Amniotic stem cell (primary cell): ENCODE results near the gene LACTBL1.

Source experiments
- DNase-seq: peaks from one replicate; lab custom pipeline; 2025; lab: John Stamatoyannopoulos, UW

LACTBL1 gene

GRCh38 chr1:22913421-22914141 lies 59.1 kb downstream of the LACTBL1 start:
- DNase-seq, result no peak

GRCh38 chr1:22912311-22912710 lies 60.4 kb downstream of the LACTBL1 start:
- no peak for DNase-seq

- no peak for DNase-seq
Observed at GRCh38 chr1:22910986-22911651, 61.5 kb downstream of the LACTBL1 start.

- no peak for DNase-seq
Observed at GRCh38 chr1:22910286-22910685, 62.4 kb downstream of the LACTBL1 start.

GRCh38 chr1:22908880-22909426 lies 63.7 kb downstream of the LACTBL1 start:
- no peak for DNase-seq

GRCh38 chr1:22907528-22907927 lies 65.1 kb downstream of the LACTBL1 start:
- DNase-seq, result no peak

GRCh38 chr1:22906968-22907367 lies 65.7 kb downstream of the LACTBL1 start:
- DNase-seq, result no peak

GRCh38 chr1:22903113-22903512 lies 69.6 kb downstream of the LACTBL1 start:
- DNase-seq, result no peak
